Stimulated activated naive CD4-positive, alpha-beta T cell (primary cell): ENCODE results near the gene MACROD2.
"Not testable (repeated sequence)": the region's sequence is repeated elsewhere in the genome, so short reads cannot be mapped to it uniquely, and the experiment has no call there.

Experiments
- DNase-seq, 6 experiments: peaks; one replicate each; lab custom pipeline; 2025; lab: John Stamatoyannopoulos, UW

The MACROD2 gene

DNA sequence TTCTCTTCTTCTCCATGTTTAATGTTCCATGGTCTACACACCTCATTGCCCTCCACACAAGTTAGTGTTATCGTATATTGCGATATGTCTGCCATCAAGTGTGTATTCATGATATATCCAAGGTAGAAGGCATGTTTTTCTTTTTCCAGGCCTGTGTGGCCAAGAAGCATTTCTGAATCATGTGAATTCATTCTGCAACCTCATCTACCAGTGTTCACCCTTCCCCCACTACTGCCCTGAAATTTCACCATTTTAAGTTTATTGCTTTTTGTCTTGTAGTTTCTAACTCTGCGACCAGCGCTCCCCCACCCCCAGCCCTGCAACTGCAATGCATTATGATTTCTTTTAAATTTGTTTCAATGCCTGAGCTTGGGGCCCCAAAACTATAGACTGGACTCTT lies 960.1 kb downstream of the MACROD2 start:
- DNase-seq: no peak

DNA sequence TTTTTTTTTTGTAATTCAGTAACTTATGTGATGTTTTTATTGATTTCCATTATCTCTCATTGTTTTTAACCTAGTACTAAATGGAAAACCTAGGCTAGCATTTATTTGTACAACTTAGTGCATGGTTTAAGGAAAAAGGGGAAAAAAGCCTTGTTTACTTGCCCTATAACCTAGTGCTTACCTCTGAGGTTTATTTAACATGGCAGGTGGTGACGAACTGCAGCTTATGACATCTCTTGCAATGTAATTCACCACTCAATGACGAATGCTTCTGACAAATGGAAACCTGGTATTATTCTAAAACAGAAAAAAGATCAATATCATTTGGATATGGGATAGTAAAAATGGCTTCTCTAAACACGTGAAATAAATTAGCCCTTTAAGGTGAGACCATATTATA lies 960.7 kb downstream of the MACROD2 start:
- DNase-seq: no peak

DNA sequence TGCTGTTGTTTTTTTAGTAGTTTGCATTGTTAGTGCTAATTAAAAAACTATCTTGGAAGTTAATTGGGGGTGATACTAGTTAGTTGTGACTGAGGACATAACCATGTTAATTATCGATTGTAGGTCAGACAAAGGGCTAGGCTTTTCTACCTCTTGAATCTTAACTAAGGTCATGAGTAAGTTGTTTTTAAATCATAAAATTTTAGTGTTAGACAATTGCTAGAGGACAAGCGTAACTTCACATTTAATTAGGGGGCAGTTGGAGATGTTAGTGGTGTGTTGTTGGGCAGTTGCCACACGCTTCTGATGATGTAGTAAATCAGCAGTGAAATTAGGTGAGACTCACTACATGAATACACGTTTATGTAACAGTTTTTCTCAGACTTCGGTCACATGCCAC lies 961.2 kb downstream of the MACROD2 start:
- DNase-seq: no peak

DNA sequence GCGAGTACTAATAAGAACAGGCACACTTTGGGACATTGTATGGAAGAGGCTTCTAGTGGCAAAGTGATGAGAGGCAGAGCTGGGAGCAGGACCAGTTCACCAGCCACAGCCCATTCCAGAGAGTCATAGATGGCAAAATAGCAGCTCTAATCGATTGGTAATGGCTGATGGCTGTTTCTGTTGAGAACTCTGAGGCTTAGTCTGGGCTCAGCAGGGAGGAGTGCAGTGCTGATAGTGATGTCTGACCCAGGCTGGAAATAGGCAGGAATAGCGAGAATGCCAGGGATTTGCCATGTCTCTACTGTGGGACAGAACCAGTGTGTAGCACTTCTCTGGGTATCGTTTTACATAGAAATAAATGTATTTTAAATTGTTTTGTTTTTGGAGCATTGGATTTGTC lies 962.1 kb downstream of the MACROD2 start:
- DNase-seq: no peak

DNA sequence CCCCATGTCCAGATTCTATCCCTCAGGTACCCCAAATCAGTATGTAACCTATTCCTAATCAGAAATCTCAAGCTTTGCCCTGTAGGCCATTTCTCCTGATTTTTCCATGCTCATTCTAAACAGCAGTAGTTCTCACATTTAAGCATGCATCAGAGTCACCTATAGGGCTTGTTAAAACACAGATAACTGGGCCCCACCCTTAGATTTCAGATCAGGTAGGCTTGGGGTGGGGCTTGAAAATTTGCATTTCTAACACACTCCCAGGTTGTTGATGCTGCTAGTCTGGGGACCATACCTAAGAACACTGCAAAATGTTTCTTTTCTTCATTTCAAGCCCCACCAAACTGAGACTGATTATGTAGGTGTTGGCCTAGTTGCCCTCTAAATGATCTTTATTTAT lies 963.3 kb downstream of the MACROD2 start:
- DNase-seq: no peak

DNA sequence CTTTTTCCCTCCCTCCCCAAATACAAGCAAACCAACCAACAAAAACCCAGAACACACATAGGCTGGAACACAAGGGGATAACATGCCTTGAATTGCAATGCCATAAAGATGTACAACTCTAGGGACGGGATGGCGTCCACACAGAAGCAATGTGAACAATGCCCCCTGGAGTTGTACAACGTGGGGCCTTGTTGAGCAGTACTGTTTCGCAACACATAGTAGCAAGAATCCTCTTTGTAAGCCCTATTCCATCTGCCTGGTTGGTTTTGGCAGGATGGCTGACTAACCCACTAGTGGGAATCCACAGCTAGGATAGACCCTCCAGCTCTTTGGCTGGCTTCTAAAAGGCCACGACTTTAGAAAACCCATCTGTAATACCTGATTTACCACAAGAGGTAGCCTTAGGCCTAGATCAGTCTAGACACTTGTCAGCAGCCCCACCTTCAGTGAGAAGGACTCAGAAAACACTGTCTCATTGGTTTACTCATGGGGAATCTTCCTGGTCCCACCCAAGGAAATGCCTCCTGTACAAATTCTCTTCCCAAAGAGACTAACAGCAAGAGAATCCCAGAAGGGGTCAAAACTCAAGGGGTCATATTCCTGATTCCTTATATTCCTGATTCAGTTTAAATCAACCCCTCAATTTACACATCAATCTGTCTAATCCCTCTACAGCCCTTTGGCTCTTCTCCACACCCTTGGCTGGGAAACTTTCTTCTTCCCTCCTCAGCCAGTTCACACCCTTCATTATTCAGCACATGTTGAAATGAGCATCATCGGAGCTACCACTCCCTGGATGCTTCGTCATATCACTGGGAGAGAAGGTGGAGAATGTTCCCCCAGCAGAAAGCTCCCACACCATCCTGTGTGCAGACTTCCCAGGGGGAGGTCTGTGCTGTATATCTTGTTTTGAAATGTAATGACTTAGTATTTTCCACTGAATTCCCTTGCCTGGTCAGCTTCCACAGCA lies 964.5 kb downstream of the MACROD2 start:
- DNase-seq: no peak

DNA sequence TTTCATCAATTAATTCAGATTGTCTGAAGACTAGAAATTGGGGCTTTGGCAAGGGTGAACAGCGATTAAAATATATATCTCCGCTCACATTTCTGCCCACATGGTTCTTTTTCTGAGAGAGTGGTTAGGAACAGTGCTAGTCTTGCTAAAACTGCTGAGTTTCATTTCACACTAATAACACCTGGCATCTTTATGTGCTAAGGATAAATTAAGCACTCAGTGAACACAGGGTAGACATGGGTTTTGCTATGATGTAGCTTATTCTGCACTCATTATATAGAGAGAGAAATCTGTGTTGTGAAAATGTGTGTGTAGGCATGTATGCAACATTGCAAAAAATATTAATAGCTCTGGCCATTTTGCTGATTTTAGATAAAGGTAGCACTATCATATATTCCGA lies 965.5 kb downstream of the MACROD2 start:
- no peak for DNase-seq

DNA sequence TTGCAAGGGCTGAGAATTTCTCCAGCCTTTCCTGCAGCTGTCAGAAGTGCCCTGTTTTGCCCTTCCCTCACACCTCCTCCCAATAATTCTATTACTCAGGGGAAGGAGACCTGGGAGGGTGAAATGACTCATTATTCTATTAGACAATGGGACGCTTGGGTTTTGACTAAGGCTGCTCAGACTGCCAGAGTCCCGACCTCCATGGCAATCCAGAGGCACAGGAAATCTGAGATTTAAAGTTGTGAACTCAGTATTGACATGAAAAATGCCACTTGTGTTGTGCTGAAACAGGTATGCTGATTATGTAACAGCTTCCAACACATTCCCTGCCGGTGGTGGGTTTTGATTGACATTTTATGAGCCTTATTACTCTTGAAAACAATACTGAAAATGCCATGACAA lies 967.9 kb downstream of the MACROD2 start:
- no peak for DNase-seq

DNA sequence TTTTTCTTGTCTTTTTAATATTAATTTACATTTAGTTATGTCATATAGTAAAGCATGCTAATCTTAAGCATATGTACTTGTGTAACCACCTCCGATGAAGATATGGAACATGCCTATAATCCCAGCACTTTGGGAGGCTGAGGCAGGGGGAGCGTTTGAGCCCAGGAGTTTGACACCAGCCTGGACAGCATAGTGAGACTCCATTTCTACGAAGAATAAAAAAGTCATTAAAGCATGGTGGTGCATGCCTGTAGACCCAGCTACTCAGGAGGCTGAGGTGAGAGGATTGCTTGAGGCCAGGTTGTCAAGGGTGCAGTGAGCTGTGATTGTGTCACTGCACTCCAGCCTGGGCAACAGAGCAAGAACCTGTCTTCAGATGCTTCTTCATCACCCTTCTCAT lies 970.9 kb downstream of the MACROD2 start:
- no peak for DNase-seq

DNA sequence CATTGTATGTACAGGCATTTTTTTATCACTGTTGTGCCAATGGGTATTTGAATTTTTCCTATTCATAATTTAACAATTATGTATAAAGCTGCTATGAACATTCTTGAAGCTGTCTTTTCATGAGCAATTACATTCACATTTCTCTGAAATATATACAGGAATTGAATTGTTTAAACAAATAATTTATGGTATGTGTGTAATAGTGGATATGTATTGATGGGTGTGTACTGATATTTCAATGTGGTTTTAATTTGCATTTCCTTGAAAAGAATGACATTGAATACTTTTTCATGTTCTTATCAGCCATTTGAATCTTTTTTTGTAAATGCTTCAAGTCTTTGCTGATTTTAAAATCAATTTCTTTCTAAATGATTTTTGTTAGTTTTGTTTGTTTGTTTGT lies 971.5 kb downstream of the MACROD2 start:
- no peak for DNase-seq

DNA sequence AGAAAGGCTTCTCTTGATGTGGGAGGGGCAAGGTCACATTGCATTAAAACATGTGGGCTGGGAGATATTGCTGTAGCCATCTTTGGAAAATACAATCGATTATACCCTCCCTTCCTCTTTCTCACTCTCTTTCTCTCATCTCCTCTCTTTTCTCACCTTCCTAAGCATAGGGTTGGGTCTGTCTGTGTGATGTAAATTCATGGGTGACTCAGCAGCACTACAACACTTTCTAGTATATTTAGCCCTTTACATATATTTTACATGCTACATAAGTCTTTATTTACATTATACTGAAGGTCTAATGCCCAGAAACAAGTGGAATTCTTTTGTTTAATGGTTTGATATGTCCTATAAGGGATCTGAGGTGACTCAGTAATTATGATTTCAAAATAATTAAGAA lies 976.9 kb downstream of the MACROD2 start:
- no peak for DNase-seq

DNA sequence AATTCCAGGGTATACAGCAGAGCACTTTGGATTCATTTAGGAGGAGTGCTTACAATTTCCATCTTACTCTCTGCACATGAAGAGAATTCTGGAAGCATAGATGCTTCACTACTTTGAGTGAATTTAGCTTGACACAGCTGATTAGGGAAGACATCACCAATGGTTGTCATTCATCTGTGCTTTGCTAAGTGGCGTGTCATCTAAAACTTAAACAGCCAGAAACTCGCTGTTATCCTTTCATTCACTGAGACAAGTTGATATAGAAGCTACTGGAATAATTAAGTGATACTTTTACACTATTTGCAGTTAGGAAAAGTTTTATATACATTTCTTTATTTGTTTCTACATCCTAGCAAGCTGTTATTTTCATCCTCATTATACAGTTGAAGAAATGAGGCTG lies 977.4 kb downstream of the MACROD2 start:
- DNase-seq: no peak

DNA sequence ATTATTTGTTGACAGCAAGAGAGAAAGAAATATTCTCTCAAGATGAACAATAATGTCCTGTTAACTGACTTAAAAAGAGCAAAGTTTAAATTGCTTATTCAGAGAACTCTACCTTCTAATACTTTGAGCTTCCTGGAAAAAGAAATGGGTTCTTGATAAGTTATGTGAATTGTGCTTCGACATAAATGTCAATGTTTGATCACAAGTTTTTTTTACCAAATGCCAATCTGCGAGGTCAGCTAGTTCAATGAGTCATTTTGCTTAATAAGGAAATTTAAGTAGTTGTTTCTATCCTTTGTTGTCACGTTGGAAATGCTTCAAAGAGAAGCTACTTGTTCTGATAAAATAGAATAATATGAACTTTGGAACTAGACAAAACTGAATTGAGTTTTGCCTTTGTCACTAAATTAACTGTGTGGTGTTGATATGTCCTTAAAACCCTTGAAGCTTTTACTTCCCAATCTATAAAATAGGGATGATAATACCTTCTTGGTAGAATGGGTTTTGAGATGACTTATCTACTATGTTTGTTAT lies 984.2 kb downstream of the MACROD2 start:
- DNase-seq: no peak

DNA sequence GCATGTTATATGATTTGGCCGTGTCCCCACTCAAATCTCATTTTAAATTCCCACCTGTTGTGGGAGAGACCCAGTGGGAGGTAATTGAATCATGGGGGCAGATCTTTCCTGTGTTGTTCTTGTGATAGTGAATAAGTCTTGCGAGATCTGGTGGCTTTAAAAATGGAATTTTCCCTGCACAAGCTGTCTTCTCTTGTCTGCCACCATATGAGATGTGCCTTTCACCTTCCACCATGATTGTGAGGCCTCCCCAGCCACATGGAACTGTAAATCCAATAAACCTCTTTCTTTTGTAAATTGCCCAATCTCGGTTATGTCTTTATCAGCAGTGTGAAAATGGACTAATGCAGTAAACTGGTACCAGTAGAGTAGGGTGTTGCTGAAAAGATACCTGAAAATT lies 986.2 kb downstream of the MACROD2 start:
- DNase-seq: not testable (repeated sequence)

DNA sequence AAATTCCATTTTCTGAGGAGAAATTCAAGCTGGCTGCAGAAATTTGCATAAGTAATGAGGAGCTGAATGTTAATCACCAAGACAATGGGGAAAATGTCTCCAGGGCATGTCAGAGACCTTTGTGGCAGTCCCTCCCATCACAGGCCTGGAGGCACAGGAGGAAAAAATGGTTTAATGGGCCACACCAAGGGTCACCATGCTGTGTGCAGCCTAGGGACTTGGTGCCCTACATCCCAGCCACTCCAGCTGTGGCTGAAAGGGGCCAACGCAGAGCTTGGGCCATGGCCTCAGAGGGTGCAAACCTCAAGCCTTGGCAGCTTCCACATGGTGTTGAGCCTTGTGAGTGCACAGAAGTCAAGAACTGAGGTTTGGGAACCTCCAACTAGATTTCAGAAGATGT lies 987.0 kb downstream of the MACROD2 start:
- DNase-seq: not testable (repeated sequence)

DNA sequence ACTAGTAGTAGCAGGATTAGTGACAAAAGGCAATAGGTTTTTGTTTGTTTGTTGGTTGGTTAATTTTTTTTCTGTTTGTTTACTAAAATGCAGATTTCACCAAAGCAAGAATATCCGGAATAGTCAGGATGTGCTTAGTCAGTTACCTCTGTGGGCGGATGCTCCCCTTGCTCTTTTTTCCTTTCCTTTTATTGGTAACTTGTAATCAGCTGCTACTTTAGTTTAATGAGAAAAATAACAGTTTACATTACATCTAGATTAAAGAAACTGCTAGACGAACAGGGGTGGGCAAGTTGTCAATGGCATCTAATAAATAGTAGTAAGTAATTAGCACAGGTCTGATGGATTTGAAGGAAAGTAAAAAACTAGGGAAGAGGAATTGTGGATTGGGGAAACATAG lies 989.0 kb downstream of the MACROD2 start:
- no peak for DNase-seq

DNA sequence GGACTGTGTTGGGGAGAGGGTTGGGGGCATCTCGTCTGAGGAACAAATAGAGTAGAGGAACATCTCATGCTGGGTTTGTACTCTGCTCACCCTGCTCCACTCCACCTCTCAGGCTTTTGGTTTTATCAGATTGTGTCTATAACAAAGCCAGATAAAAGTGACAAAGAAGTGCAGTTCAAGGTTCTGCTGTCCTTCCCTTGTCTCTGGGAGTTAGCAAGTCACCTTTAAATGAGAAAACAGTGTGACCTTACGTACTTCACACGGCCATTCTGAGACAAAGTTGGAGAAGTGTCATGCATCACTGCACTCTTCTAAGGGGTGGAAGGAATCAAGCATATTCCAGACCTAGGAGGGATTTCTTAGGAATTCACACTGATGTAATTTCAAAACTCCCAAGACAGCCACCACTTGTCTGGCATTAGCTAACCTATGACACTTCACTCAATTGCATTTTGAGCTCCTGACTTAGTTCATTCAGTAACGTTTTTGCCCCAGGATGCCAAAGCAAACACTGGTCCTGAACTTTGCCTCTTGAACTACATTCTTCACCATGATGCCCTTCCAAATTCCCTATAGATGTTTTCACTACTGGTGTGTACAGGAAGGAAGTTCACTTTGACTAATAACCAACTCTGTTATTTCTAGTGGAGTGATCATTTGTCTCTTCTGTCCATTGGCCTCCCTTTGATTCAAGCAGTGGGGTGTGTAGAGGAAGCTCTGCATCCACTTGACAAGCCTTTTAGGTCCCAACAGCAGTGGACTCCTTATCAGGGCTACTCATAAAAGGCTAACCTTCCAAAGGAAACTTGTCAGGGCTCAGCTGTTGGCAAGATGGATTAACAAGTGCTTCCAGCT lies 989.7 kb downstream of the MACROD2 start:
- DNase-seq: no peak

DNA sequence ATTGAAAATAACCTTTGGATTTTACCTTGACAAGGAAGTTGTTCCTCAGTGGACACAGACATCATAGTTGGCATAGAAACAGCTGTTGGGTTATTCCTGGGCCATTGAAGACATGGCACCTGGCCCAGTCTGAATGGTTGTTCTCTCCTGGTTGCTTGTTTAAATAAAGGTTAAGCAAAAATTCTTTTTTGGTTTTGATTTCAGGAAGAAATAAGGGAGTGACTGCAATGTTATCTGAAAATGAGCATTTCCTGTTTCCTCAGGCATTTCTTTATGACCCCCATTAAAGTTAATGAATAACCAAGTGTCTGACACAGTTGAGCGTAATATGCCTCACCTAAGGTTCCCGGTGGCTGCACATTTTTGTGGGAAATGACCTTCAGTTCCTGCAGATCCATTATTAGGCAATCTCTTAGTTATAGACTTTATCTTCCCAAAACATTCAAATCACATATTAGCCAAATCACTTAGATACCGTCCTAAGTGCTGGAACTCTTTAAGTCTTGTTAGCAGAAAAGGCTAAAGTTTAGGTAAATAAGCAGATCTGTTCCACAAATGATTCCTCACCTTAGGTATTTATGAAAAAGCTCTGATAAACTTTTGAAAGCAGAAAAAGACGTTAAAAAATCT lies 990.8 kb downstream of the MACROD2 start:
- no peak for DNase-seq

DNA sequence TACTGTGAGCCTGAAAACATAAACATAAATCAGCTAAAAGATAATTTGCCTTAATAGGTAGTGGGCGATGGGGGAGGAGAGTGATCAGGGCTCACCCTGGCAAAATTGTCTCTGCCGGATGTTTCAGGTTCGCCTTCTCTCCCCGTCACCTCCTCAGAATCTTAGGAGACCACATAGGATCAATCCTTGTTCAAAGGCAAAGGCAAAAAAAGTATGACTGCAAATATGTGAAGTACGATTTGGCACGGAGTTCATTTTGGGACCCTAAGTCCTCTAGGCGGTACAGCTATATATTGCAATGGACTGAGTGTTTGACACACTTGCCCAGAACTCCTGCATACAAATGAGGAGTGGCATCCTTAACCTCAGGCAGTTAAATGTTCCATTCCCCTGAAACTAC lies 991.3 kb downstream of the MACROD2 start:
- no peak for DNase-seq

DNA sequence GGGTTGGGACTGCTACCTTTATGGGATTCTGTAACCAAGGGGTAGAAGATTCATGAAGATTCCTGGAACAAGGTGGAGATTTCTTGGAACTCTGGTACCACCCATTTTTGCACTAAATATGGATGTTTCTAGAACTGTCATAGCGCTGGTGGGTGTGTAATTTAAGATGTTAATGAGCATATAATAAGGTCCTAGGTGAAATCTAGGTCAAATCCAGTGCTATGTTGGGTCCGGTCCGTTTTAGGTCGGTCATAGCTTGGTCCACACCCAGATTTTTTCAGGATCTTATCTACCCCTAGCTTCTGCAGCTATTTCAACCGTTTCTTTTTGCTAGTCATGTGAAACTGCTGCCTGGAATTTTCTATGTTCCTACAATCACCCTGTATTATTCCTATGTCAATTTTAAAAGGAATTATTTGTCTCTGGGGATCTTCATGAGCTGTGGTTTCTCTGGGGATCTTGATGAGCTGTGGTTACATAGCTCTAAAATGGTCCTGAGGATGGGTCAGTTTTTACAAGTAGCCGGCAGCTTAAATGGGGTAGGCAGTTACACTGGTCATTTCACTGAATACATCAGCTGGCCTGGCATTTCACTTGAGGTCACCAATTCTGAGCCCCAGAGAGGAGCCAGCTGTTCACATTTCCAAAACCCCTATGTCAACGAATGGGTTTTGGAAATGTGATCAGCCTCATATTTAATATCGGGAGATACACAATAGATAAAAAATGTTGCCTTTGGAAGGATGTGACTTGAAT lies 994.4 kb downstream of the MACROD2 start:
- DNase-seq: no peak

DNA sequence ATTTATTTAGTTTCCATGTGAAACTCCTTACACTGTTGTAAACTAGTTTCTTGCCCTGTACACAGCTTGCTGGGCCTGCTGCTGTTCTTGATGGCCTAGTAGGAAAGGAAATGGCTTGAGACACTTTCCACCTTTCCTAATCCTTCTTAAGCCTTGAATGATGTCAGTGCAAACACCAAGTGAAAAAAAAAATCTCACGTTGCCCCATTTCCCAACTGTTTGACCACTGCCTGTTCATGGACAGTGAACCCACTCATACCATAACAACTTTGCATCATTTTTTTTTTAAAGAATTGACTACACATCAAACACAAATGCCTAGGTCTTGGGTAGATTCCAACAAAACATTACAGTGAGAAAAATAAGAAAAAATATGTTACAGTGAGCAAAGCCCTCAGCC lies 995.7 kb downstream of the MACROD2 start:
- DNase-seq: no peak

DNA sequence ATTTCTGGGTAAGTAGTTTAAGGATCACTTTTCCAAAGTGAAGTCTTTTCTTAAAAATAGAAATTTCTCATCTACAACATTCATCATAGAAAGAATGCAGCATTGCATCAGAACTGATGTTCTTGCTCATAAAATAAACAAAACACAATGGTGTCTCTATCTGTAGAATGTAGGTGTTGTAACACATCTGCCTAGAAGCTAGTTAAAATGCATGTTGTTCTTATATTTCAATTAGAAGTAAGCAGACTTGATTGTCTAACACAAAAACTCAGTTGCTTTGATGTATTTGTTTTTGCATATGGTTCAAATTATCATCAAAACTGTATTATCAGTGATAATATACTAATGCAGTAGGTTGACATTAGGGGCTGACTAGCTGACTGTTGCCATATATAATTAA lies 996.8 kb downstream of the MACROD2 start:
- DNase-seq: no peak
